ENCODE measurements around the gene ABTB1.
A peak's percentile ranks its signal among the peaks of the same experiment; 100 is the strongest.

The ABTB1 gene

GRCh38 chr3:127630811-127631714 lies 41.7 kb upstream of the ABTB1 start:
- TF ChIP-seq CTCF (IDR thresholded peaks at IDR 0.05; ENCODE audit: control insufficient read depth, extremely low read depth, insufficient read depth): no peak
- DNase-seq (ENCODE audit: low read depth): no peak
- no peak overlapping the region; the same call in 1 of the 2 replicates for H3K4me3 ChIP-seq (ENCODE audit: low read depth, low read length)

- no peak for TF ChIP-seq CTCF (IDR thresholded peaks at IDR 0.05; ENCODE audit: control insufficient read depth, extremely low read depth, insufficient read depth)
- no peak overlapping the region for H3K4me3 ChIP-seq (ENCODE audit: low read depth, low read length)
- no peak for DNase-seq (ENCODE audit: low read depth)
Measured at GRCh38 chr3:127632035-127632820, 40.5 kb upstream of the ABTB1 start.

GRCh38 chr3:127634653-127635052 lies 38.1 kb upstream of the ABTB1 start:
- DNase-seq (ENCODE audit: low read depth): no peak
- no peak overlapping the region for H3K4me3 ChIP-seq (ENCODE audit: low read depth, low read length)
- TF ChIP-seq CTCF (IDR thresholded peaks at IDR 0.05; ENCODE audit: control insufficient read depth, extremely low read depth, insufficient read depth): no peak

GRCh38 chr3:127637546-127637945 lies 35.2 kb upstream of the ABTB1 start:
- H3K4me3 ChIP-seq (ENCODE audit: low read depth, low read length): no peak overlapping the region
- DNase-seq (ENCODE audit: low read depth): no peak
- no peak for TF ChIP-seq CTCF (IDR thresholded peaks at IDR 0.05; ENCODE audit: control insufficient read depth, extremely low read depth, insufficient read depth)

GRCh38 chr3:127637971-127638370 lies 34.8 kb upstream of the ABTB1 start:
- TF ChIP-seq CTCF (IDR thresholded peaks at IDR 0.05; ENCODE audit: control insufficient read depth, extremely low read depth, insufficient read depth): no peak
- H3K4me3 ChIP-seq (ENCODE audit: low read depth, low read length): no peak overlapping the region
- no peak for DNase-seq (ENCODE audit: low read depth)

GRCh38 chr3:127639173-127640041 lies 33.3 kb upstream of the ABTB1 start:
- TF ChIP-seq CTCF (IDR thresholded peaks at IDR 0.05; ENCODE audit: control insufficient read depth, extremely low read depth, insufficient read depth): no peak
- peak; percentile 22 for DNase-seq (ENCODE audit: low read depth)
- no peak overlapping the region for H3K4me3 ChIP-seq (ENCODE audit: low read depth, low read length)

All from LNCaP clone FGC (cell line).